ENCODE data around the gene IGSF9B. TPM values are rescaled to one million over a fixed set of nuclear protein-coding genes. Genes with fewer than 3 reads are reported as not detected.

IGSF9B gene
- total and polyA plus RNA-seq, 10 of the 15 experiments (the other 5 are each of a cell fraction or from before 2014, with no cell fraction given): 0.03 to 3.7 (median 0.20) TPM; not detected in 2

DNA sequence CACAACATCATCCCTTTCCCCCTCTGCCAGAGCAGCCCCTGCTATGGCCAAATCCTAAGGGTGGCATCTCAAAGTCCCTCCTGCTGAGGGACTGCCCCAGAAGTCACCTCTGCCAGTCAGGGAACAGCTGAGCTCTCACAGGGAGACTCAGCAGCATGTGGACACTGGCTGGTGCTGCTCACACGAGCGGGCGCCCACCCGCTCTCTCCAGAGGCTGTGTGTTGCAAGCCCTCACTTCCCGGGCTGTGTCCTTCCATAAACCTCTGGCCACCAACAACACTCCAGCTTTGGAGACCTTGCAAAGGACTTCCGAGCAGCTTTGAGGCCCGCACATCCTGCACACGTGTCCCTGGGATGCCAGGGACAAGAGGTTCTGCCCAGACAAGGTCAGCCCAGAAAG lies 2.8 kb downstream of the IGSF9B start:
- DNase-seq (ENCODE audit: low read depth, low spot score) (no peak), FAIRE-seq (no peak), ATAC-seq (no peak)
- ChIA-PET SMC1A (ENCODE audit: uncharacterized antibody, unreplicated experiment) (no interaction called here), RAD21 (ENCODE audit: unreplicated experiment) (no interaction called here), POLR2A (no interaction called here), CTCF (interaction anchor here (0.9 kb wide), 1 partner anchor 31 kb away, joined by 3 read pairs; no protein-coding TSS in a partner anchor)
- in situ Hi-C loops (cut with MboI) (no loop called here), intact Hi-C loops (cut with micrococcal nuclease; ENCODE audit: unreplicated experiment) (no loop called here)
- H3K36me3 ChIP-seq (ENCODE audit: control insufficient read depth in 2 of 2, insufficient read depth in 2 of 2, low read length in 1 of 2): no peaks in the 10 kb centered on the region
- no peak overlapping the region for H3K4me2 ChIP-seq (ENCODE audit: control insufficient read depth, insufficient read depth)
- H3K27ac ChIP-seq (ENCODE audit: control insufficient read depth, insufficient read depth): no peak overlapping the region
- no peak overlapping the region for H3K9ac ChIP-seq (ENCODE audit: control insufficient read depth, insufficient read depth, low read length)
- no peaks in the 10 kb centered on the region; the same call in 1 of the 2 replicates for H4K20me1 ChIP-seq (ENCODE audit: control insufficient read depth, insufficient read depth)
- H3K9me3 ChIP-seq (replicated peaks; ENCODE audit: control insufficient read depth, insufficient read depth, low read length): no peaks in the 10 kb centered on the region
- WGBS (ENCODE audit: insufficient coverage, insufficient replicate concordance, low lambda C conversion rate, missing lambda C conversion rate): 55% methylated on average over 8 of the region's 8 CpGs
- H2AFZ ChIP-seq (ENCODE audit: control insufficient read depth, low read depth, low read length): no peak overlapping the region
- no peaks in the 10 kb centered on the region for H3K79me2 ChIP-seq (ENCODE audit: control insufficient read depth, insufficient read depth, low read length)
- no peak overlapping the region for H3K4me3 ChIP-seq
- no TSS peak for BruUV-seq (replicated peaks)
- peaks cover 0 to 14% of the 10 kb centered on the region in 2 experiments for H3K27me3 ChIP-seq (replicated peaks in 1 of 2; ENCODE audit: control insufficient read depth in 2 of 2, insufficient read depth in 2 of 2, low read length in 1 of 2)
- H3K4me1 ChIP-seq (ENCODE audit: control insufficient read depth, insufficient read depth, low read length): no peaks in the 10 kb centered on the region; the same call in 1 of the 2 replicates
- TF ChIP-seq, protein P1, sequence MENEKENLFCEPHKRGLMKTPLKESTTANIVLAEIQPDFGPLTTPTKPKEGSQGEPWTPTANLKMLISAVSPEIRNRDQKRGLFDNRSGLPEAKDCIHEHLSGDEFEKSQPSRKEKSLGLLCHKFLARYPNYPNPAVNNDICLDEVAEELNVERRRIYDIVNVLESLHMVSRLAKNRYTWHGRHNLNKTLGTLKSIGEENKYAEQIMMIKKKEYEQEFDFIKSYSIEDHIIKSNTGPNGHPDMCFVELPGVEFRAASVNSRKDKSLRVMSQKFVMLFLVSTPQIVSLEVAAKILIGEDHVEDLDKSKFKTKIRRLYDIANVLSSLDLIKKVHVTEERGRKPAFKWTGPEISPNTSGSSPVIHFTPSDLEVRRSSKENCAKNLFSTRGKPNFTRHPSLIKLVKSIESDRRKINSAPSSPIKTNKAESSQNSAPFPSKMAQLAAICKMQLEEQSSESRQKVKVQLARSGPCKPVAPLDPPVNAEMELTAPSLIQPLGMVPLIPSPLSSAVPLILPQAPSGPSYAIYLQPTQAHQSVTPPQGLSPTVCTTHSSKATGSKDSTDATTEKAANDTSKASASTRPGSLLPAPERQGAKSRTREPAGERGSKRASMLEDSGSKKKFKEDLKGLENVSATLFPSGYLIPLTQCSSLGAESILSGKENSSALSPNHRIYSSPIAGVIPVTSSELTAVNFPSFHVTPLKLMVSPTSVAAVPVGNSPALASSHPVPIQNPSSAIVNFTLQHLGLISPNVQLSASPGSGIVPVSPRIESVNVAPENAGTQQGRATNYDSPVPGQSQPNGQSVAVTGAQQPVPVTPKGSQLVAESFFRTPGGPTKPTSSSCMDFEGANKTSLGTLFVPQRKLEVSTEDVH (IDR thresholded peaks at IDR 0.05; ENCODE audit: low read depth, partially characterized antibody): no peak
- TF ChIP-seq, protein P2, sequence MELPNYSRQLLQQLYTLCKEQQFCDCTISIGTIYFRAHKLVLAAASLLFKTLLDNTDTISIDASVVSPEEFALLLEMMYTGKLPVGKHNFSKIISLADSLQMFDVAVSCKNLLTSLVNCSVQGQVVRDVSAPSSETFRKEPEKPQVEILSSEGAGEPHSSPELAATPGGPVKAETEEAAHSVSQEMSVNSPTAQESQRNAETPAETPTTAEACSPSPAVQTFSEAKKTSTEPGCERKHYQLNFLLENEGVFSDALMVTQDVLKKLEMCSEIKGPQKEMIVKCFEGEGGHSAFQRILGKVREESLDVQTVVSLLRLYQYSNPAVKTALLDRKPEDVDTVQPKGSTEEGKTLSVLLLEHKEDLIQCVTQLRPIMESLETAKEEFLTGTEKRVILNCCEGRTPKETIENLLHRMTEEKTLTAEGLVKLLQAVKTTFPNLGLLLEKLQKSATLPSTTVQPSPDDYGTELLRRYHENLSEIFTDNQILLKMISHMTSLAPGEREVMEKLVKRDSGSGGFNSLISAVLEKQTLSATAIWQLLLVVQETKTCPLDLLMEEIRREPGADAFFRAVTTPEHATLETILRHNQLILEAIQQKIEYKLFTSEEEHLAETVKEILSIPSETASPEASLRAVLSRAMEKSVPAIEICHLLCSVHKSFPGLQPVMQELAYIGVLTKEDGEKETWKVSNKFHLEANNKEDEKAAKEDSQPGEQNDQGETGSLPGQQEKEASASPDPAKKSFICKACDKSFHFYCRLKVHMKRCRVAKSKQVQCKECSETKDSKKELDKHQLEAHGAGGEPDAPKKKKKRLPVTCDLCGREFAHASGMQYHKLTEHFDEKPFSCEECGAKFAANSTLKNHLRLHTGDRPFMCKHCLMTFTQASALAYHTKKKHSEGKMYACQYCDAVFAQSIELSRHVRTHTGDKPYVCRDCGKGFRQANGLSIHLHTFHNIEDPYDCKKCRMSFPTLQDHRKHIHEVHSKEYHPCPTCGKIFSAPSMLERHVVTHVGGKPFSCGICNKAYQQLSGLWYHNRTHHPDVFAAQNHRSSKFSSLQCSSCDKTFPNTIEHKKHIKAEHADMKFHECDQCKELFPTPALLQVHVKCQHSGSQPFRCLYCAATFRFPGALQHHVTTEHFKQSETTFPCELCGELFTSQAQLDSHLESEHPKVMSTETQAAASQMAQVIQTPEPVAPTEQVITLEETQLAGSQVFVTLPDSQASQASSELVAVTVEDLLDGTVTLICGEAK (IDR thresholded peaks at IDR 0.05; ENCODE audit: borderline replicate concordance): no peak
- TF ChIP-seq, protein P3, sequence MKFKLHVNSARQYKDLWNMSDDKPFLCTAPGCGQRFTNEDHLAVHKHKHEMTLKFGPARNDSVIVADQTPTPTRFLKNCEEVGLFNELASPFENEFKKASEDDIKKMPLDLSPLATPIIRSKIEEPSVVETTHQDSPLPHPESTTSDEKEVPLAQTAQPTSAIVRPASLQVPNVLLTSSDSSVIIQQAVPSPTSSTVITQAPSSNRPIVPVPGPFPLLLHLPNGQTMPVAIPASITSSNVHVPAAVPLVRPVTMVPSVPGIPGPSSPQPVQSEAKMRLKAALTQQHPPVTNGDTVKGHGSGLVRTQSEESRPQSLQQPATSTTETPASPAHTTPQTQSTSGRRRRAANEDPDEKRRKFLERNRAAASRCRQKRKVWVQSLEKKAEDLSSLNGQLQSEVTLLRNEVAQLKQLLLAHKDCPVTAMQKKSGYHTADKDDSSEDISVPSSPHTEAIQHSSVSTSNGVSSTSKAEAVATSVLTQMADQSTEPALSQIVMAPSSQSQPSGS (IDR thresholded peaks at IDR 0.05; ENCODE audit: low read length): no peak
- TF ChIP-seq, protein P4, sequence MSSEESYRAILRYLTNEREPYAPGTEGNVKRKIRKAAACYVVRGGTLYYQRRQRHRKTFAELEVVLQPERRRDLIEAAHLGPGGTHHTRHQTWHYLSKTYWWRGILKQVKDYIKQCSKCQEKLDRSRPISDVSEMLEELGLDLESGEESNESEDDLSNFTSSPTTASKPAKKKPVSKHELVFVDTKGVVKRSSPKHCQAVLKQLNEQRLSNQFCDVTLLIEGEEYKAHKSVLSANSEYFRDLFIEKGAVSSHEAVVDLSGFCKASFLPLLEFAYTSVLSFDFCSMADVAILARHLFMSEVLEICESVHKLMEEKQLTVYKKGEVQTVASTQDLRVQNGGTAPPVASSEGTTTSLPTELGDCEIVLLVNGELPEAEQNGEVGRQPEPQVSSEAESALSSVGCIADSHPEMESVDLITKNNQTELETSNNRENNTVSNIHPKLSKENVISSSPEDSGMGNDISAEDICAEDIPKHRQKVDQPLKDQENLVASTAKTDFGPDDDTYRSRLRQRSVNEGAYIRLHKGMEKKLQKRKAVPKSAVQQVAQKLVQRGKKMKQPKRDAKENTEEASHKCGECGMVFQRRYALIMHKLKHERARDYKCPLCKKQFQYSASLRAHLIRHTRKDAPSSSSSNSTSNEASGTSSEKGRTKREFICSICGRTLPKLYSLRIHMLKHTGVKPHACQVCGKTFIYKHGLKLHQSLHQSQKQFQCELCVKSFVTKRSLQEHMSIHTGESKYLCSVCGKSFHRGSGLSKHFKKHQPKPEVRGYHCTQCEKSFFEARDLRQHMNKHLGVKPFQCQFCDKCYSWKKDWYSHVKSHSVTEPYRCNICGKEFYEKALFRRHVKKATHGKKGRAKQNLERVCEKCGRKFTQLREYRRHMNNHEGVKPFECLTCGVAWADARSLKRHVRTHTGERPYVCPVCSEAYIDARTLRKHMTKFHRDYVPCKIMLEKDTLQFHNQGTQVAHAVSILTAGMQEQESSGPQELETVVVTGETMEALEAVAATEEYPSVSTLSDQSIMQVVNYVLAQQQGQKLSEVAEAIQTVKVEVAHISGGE (CRISPR knock-in tag; IDR thresholded peaks at IDR 0.05): no peak
